ENCODE results near the gene RNU1-4.
"Not testable (repeated sequence)": the region's sequence is repeated elsewhere in the genome, so short reads cannot be mapped to it uniquely, and the experiment has no call there.

The RNU1-4 gene

DNA sequence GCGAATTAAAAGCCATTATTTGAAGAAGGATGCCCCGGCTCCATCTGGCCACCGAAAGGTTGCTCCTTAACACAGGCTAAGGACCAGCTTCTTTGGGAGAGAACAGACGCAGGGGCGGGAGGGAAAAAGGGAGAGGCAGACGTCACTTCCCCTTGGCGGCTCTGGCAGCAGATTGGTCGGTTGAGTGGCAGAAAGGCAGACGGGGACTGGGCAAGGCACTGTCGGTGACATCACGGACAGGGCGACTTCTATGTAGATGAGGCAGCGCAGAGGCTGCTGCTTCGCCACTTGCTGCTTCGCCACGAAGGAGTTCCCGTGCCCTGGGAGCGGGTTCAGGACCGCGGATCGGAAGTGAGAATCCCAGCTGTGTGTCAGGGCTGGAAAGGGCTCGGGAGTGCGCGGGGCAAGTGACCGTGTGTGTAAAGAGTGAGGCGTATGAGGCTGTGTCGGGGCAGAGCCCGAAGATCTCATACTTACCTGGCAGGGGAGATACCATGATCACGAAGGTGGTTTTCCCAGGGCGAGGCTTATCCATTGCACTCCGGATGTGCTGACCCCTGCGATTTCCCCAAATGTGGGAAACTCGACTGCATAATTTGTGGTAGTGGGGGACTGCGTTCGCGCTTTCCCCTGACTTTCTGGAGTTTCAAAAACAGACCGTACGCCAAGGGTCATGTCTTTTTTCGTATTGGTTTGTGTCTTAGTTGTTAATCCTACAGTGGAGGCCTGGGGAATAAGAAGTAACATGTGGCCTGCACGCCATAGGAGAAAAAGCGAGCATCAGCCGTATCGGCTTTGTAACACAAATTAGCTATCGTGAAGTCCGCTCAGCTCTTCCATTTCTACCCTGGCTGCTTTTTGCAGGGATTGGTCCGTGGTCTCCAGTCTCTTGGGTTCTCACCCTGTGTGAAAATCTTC is at the start of gene RNU1-4:
Gene RNU1-4, plus strand, starts transcription at position 470 of the 918 bp plus-strand sequence.
- DNase-seq (ENCODE audit: low read depth in 2 of 2): not testable (repeated sequence)

DNA sequence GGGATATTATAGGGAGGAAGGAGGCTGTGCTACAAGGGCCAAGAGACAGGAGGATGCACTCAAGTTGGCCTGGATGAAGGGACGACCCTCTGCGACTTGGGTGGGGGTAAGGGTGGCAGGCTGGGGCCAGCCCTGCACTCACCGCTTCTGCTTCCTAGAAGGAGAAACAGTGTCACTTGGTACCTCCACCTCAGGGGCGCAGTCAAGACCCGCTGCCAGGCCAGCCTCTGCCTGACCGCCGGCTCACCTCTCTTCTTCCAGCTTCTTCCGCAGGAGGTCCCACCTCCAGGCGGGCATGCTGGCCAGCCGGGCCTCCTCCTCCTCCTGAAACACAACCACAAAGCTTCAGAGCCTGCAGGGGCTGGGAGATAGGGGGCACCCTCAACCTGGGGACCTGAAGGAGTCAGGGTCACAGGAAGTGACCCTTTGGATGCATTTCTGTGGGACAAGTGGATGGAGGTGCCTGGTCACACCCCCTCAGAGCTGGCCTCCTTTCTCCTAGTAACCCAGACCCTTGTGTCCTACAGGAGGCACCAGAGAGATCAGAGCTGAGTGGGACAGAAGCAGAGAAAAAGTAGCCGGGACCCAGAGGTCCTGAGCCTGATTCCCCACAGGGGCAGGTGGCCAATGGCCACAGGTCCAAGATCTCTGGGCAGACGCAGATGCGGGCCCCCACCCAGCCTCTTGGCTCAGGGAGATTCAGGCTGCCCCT is 49.2 kb upstream of the RNU1-4 start:
- DNase-seq (ENCODE audit: low read depth in 2 of 2): not testable (repeated sequence)

DNA sequence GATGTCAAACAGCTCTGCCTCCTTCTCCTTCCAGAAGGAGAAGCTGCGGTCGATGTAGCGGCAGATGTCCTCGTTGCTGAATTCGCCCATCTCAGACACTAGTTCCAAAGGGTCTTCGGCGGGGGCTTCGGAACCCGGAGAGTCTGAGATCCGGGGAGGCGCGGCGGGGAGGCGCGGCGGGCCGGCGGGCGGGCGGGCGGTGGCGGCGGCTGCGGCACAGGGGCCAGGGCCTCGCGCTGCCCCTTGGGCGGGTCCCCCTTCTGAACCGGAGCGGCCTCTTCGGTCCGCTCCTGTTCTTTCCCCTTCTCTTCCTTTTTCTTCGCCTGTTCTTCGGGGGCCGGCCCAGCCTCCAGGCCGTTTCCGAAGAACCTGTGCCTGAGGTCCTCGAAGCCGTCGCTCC is 48.0 kb upstream of the RNU1-4 start:
- DNase-seq (ENCODE audit: low read depth in 2 of 2): not testable (repeated sequence)

DNA sequence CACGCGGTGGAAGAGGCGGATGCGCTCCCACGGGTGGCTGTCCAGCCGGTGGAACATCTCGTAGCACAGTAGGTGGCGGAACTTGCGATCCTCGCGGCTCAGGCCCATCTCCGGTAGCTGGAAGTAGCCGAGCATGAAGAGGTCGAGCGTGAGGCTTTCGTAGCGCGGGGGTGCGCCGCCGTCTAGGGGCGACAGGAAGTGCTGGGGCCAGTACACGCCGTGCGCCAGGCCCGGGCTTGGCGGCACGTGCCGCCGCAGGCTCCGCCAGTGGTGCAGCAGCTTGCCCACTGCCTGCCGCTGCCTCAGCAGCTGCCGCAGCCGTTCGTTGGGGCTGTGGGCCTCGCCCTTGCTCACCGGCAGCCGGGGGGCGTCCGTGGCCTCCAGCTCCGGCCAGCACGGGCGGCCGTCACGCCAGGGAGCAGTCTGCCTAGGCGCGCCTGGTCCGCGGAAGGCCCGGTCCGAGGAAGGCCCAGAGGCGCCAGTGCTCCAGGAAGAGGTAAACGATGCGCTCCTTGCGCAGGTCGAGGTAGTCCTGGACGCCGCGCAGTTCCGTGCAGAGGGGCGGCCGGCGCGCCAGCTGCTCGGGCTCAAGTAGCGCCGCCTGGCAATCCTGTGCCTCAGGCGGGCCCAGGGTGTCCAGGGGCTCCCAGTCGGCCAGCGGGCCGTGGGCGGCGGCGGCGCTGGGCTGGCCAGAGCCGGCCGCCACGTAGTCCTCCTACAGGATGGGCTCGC is 47.4 kb upstream of the RNU1-4 start:
- DNase-seq (ENCODE audit: low read depth in 2 of 2): not testable (repeated sequence)

DNA sequence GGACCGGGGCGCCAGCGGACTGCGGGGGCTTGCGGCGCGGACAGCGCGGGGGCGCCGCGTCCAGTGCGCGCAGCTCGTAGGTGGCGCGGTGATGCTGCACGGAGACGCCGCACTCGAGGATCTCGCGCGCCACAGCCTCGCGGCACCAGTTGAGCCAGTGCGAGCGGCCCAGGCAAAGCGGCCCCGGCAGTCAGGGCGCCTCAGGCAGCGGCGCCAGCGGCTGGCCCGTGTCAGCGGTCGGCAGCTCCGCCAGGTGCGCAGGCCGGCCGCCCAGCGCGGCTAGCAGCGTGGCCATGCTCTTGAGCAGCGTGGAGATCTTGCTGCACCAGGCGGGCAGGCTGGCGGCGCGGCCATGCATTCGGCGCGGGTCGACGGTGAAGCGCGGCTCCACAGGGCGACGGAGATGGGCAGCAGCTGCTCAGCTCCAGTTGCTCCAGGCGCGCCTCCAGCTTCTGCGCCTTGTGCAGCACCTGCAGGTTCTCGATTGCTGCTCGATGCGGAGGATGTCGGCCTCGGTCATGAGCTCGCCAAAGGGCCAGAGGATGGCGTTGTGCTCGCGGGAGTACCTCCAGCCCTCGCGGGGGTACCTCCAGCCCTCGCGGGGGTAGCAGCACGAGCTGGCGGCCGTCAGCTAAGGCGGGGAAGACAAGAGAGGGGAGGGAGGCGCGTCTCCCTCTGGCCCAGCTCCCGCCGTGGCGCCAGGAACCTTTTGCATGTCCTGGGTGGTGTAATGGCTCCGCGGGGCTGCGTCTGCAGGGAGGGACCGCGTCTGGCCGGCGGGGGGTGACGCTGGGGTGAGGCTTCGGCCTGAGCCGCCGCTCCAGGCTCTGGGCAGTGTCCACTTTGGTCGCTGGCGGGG is 46.6 kb upstream of the RNU1-4 start:
- not testable (repeated sequence) for DNase-seq (ENCODE audit: low read depth in 2 of 2)

DNA sequence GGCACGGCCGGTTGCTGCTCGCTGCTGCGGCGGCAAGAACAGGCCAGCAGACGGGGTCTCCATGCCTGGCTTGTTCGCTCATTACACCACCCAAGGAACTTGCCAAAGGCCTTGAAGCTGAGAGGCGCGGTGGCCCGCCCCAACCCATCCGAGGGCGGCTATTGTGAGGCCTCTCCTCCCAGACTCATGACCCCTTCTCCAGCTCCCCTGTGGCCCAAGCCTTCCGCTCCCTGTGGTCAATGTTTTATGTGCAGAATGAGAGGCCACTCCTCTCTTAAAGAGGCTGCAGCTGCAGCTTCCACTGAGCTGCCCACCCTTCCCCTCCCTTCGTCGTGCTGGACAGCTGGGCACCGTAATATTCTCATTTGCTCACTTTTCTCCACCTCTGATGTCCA is 46.0 kb upstream of the RNU1-4 start:
- DNase-seq (ENCODE audit: low read depth in 2 of 2): not testable (repeated sequence)

DNA sequence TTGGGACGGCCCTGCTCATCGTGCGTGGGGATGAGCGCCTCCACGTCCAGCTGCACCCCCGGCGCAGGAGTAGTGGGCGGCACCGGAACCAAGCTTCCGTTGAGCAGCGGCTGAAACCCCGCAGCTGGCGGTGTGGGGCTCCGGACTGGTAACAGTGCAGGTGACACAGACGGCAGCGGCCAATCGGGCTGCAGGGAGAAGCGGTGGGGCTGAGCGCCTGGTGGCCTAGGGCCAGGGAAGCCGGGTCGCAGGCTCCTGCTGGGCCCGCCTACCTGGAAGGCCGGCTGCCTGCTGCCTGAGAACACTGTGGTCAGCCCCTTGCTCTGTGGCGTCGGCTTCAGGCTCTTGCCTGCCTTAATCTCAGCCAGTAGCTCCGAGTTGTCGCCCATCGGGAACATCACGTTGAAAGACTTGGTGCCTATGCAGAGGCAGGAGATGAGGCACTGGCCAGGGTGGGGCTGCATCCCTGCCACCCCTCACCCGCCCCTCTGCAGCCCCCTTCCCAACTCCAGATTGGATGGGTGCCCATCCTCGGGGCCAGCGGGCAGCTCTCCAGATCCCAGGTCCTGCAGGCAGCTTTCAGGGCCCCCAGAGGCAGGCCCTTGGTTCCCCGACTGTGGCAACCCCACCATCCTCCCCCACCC is 43.7 kb upstream of the RNU1-4 start:
- not testable (repeated sequence) for DNase-seq (ENCODE audit: low read depth in 2 of 2)

DNA sequence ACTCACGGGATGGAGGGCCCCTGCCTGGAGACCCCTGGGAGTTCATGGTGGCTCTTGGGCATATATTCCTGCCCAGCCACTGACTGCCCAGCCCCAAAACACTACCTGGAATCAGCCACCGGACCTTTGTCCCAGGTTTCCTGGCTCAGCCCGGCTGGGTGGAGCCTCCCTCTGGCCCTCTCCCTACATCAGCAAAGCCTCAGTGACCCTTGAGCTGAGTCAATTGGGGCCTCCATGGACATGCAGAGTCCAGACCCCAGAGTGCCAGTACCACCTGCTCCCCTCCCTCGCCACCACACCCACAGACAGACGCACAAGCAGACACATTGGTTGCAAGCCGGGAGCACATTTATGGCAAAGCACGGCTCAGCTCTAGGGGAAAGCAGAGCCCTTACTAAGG is 43.2 kb upstream of the RNU1-4 start:
- not testable (repeated sequence) for DNase-seq (ENCODE audit: low read depth in 2 of 2)

DNA sequence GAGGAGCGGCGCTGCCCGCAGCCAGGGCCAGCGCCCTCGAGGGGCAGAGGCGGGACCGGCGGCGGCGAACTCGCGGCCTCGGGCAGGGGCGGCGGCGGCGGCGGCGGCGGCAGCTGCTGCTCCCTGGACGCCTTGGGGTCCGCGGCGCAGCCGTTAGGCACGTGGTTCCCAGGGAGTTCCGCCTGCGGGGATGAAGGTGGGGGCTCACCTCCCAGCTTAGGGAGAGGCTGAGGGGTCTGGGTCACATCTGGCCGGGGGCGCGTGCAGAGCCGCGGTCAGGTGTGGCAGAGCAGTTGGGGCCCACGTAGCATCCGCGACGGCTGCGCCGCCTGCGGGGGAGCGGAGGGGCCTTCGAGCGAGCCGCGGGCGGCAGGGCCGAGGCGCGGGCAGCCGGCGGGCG is 40.9 kb upstream of the RNU1-4 start:
- not testable (repeated sequence) for DNase-seq (ENCODE audit: low read depth in 2 of 2)

DNA sequence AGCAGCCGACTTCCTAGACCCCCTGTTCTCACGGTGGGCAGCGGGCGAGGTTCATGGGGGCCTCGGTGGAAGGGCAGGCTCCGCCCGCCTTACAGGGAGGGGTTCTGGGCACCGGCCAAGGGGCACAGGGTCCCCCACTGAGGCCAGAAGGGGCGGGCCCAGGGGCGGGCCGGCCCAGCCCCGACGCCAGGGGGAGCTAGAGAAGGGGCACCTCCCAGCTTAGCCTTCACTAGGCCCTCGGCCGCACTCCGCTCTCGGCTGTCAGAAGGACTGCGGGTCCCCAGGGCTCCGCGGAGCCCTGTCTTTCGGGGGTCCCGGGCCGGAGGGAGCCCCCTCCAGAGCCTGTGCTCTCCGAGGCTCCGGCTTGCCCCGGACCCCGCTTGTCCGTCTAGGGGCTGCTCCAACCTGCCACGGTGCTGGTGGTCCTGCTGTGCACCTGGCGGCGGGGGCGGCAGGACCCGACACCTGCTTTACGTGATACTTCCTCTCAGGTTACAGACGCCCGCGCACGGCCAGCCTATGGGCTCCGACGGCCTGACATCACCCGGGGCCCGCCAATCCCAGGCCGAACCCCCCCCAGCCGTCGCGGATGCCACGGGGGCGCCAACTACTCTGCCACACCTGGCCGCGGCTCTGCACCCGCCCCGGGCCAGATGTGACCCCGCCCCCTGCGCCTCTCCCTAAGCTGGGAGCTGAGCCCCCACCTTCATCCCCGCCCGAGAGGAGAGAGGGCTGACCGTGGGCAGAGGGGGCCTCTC is 40.0 kb upstream of the RNU1-4 start:
- not testable (repeated sequence) for DNase-seq (ENCODE audit: low read depth in 2 of 2)

DNA sequence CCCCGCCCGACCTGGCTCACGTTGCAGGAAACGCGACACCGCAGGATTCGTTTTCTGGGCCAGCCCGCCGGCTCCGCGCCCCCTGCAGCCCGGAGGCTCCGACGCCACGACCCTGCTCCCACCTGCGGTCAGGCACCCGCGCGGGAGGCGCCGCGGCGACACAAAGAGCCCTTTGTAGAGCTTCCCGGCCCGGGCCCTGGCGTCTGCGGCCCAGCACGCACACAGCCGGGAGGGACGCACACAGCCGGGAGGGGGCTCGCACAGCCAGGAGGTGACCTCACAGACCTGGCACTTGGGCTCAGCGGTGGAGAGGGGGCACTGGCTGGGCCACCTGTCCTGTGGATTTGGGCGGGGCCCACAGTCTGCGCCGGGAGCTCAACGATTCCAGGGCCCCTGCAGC is 39.1 kb upstream of the RNU1-4 start:
- not testable (repeated sequence) for DNase-seq (ENCODE audit: low read depth in 2 of 2)

DNA sequence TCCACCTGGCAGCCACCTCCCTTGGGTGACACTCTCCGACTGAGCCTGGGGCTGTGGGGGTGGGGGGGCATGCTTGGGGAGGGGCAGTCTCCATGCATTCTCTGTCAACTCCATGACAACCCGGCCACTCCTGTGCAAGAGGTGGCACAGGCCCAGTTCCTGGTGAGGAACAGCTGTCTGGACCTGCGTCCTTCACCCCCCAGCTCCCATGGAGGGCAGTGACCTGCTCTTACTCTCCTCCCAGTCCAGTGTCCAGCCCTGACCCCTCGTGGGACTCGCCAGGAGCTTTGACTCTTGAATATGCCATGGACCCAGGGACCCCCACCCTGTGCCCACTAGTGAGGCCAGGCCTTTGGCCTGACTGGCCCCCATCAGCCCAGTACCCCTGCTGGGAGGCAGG is 38.0 kb upstream of the RNU1-4 start:
- not testable (repeated sequence) for DNase-seq (ENCODE audit: low read depth in 2 of 2)

DNA sequence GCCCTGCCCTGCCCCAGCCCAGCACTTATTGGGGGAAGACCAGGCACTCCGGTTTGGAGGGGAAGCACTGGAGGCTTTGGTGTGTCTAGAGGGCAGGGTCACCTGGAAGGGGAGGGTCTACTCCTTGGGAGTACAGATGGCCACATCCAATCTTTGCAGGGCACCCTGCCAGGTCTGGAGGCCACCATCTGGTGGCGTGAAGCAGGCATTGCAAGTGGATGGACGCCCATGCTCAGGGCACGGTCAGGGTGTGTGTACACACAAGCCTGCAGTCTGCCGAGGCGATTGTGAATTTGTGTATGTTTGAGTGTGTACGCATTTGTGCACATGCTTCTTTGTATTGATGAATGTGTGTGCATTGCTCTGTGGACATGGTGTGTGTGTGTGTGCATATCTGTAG is 37.2 kb upstream of the RNU1-4 start:
- DNase-seq (ENCODE audit: low read depth in 2 of 2): not testable (repeated sequence)

DNA sequence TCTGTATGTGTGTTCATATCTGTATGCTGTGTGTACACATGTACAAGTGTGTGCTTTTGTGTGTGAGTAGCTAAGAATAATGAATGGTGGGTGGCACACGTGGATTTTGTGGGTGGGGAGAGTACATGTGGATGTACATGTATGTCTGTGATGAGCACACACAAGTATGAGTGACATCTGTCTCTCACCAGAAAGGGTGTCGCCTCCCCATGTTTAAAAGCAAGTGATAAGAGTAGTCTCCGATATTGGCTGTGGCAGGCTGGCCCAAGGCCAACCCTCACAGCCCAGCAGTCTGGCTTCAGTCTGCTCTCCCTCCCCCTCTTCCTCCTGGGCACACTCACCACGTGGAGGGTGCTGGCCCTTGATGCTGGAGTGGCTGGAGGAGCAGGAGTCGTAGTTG is 36.7 kb upstream of the RNU1-4 start:
- not testable (repeated sequence) for DNase-seq (ENCODE audit: low read depth in 2 of 2)

DNA sequence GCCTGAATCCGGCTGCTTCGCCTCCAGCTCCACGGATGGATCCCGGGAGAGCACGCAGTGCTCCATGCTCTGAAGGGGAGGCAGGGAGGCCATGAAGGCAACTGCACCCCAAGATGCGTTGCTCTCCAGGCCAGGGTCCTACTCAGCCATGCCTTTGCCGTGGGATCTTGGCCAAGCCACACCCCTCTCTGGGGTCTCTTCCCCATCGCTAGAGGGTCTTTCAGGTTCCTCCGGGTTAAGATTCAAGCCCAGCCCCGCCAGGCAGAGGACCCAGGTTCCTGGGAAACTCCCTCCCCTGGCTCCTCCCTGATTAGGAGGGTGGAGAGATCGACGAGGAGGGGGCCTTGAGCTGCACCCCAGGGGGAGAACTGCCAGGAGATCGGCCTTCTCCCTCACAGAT is 36.2 kb upstream of the RNU1-4 start:
- DNase-seq (ENCODE audit: low read depth in 2 of 2): not testable (repeated sequence)

DNA sequence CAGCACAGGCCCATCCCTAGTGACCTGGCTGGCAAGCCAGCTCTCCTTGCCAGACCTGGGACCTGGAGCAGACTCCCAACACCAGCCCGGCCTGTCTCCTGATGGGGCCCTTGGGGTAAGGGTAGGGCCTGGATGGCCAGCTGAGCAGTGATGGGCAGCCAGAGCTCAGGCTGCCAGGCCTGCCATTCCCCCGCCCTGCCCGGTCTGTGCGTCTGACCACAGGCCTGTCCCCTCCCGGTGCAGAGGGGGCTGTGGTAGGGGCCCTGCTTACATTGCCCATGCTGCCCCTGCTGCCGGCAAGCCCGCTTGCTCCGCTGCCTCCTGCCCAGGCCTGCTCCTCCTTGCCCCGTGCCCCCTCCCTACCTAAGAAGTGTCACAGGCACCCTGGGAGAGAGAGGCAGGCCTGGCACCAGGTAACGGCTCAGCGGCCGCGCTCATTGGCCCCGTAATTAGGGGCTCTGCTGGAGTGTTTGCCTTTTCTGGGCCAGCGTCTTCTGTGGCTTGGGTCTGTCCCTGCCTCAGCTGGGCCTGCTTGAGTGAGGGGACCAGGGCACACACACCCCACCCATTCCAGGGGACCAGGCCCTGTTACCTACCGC is 35.7 kb upstream of the RNU1-4 start:
- not testable (repeated sequence) for DNase-seq (ENCODE audit: low read depth in 2 of 2)

DNA sequence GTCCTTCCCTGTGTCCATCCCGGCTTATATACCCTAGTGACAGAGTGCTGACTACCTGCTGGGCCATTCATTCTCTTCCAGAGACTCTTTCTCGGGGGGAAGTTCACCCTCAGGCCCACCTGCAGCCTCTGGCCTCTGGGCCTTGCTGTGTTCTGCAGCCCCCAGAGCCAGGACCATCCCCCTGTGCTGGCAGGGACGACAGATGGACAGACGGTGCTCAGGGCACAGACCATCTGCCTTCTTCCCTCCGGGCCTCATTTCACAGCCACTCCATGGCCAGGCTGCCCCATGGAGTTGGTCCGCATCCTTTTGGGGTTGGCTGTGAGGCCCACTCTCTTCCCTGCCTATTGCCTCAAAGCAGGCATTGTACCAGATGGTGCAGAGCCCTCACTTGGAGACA is 34.0 kb upstream of the RNU1-4 start:
- DNase-seq (ENCODE audit: low read depth in 2 of 2): not testable (repeated sequence)

DNA sequence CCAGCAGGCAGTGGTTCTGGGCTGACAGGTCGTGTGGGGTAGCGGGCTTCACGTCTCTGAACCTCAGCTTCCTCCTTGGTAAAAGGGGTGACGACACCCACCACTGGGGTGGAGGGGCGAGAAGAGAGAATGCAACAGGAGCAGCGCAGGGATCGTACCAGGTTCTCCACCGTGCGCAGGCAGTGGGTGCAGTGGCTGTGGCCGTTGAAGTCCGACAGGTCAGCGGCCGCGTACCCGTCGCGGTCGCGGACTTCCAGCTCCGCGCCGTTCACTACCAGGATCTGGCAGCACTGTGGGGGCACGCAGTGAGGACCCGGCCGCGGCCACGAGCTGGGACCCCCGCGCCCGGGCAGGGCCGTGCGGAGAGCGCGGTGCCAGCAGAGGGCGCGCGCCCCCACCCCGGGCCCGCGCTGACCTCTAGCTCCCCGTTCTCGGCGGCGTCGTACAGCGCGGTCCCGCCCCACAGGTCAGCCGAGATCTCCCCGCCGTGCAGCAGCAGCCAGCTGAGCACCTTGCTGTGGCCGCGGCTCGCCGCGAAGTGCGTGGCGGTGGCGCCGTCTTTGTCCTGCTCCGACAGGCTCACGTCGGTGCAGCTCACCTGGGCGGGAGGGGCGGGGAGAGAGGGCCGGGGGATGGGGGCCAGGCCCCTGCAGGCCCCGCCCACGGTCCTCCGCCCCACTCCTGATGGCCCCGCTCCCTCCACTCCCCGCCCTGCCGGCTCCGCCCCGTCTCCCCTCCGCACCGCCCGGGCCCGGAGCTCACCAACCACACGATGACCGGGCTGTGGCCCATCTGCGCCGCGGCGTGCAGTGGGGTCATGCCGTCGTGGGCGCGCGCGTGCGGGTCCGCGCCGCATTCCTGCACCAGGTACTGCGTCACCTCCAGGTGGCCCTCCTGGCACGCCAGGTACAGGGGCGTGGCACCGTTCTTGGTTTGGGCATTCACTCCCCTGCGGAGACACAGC is 32.9 kb upstream of the RNU1-4 start:
- not testable (repeated sequence) for DNase-seq (ENCODE audit: low read depth in 2 of 2)
